ENCODE data around the gene TAC4. TPM values are rescaled to one million over a fixed set of nuclear protein-coding genes. Genes with fewer than 3 reads are reported as not detected.

The TAC4 gene
- total and polyA plus RNA-seq, 2 donors (not counting 1 experiment from before 2014, with no cell fraction given), result not detected

- H3K27ac ChIP-seq (ENCODE audit: low read length in 2 of 2), result no peak overlapping the region
- no peaks in the 10 kb centered on the region for H3K9me3 Mint-ChIP-seq (ENCODE audit: insufficient read depth)
- intact Hi-C loops (cut with micrococcal nuclease), result no loop called here
- no peak for DNase-seq
- no peaks in the 10 kb centered on the region for H3K4me1 Mint-ChIP-seq
- CTCF ChIA-PET, result interaction anchor here (1.2 to 1.9 kb wide), 2 partner anchors 15 to 122 kb away, joined by 4 to 7 read pairs; no protein-coding TSS in a partner anchor
- no peak for ATAC-seq (ENCODE audit: low read depth)
- H3K4me1 ChIP-seq (ENCODE audit: control insufficient read depth in 2 of 2, insufficient read depth in 2 of 2, low read length in 2 of 2), result peaks cover 0 to 3% of the 10 kb centered on the region in 2 donors
- H3K4me3 ChIP-seq (ENCODE audit: control extremely low read depth in 1 of 5, extremely low read depth in 1 of 5, insufficient read depth in 1 of 5, low read depth in 2 of 5, low read length in 4 of 5), result no peak overlapping the region
- no peak overlapping the region for H3K4me3 Mint-ChIP-seq
- H3K9me3 ChIP-seq (ENCODE audit: control extremely low read depth in 1 of 3, control insufficient read depth in 2 of 3, insufficient read depth in 1 of 3, low read length in 2 of 3), result no peaks in the 10 kb centered on the region
- H3K27ac Mint-ChIP-seq, result no peak overlapping the region
- peaks cover 48% of the 10 kb centered on the region for H3K27me3 Mint-ChIP-seq
- H3K36me3 ChIP-seq (replicated peaks in 1 of 2; ENCODE audit: control extremely low read depth in 1 of 2, control insufficient read depth in 1 of 2, extremely low read depth in 1 of 2, insufficient read depth in 2 of 2, low read length in 1 of 2), result no peaks in the 10 kb centered on the region
- no peaks in the 10 kb centered on the region for H3K79me2 ChIP-seq (ENCODE audit: control insufficient read depth, insufficient read depth, low read length)
- peaks cover 0 to 32% (median 8%) of the 10 kb centered on the region in 4 experiments for H3K27me3 ChIP-seq (replicated peaks in 1 of 4; ENCODE audit: control extremely low read depth in 1 of 4, control insufficient read depth in 3 of 4, insufficient read depth in 4 of 4, low read length in 3 of 4)
- no peak overlapping the region for H3K9ac ChIP-seq (ENCODE audit: low read length)
- TF ChIP-seq EZH2 (IDR thresholded peaks at IDR 0.05; ENCODE audit: borderline replicate concordance, insufficient read depth, low read depth, low read length, poor library complexity, severe bottlenecking), result no peak
- no peak for TF ChIP-seq CTCF (IDR thresholded peaks at IDR 0.05)
- no peak overlapping the region for H2AFZ ChIP-seq (ENCODE audit: insufficient read depth, low read depth, low read length, poor library complexity, severe bottlenecking)
- no CpG with 5 or more reads among the region's 2 CpGs for WGBS (ENCODE audit: insufficient coverage)
- H3K4me2 ChIP-seq (replicated peaks; ENCODE audit: low read depth, low read length, poor library complexity, severe bottlenecking), result no peak overlapping the region
- H4K20me1 ChIP-seq (ENCODE audit: control insufficient read depth, insufficient read depth, low read length, poor library complexity, severe bottlenecking), result no peaks in the 10 kb centered on the region
- POLR2A ChIA-PET, result interaction anchor here (0.5 kb wide), 1 partner anchor 13 kb away, joined by 8 read pairs; no protein-coding TSS in a partner anchor
Observed at GRCh38 chr17:49874911-49875310, 27.0 kb upstream of the TAC4 start.

GRCh38 chr17:49873926-49874325, 26.1 kb upstream of the TAC4 start:
- H3K9me3 ChIP-seq (ENCODE audit: control extremely low read depth in 1 of 3, control insufficient read depth in 2 of 3, insufficient read depth in 1 of 3, low read length in 2 of 3), result no peaks in the 10 kb centered on the region
- H3K27ac ChIP-seq (ENCODE audit: low read length in 2 of 2), result no peak overlapping the region
- DNase-seq (no peak), ATAC-seq (ENCODE audit: low read depth) (no peak)
- intact Hi-C loops (cut with micrococcal nuclease), result no loop called here
- H4K20me1 ChIP-seq (ENCODE audit: control insufficient read depth, insufficient read depth, low read length, poor library complexity, severe bottlenecking), result no peaks in the 10 kb centered on the region
- H3K4me2 ChIP-seq (replicated peaks; ENCODE audit: low read depth, low read length, poor library complexity, severe bottlenecking), result no peak overlapping the region
- no peak overlapping the region for H2AFZ ChIP-seq (ENCODE audit: insufficient read depth, low read depth, low read length, poor library complexity, severe bottlenecking)
- no peaks in the 10 kb centered on the region for H3K79me2 ChIP-seq (ENCODE audit: control insufficient read depth, insufficient read depth, low read length)
- no peaks in the 10 kb centered on the region for H3K9me3 Mint-ChIP-seq (ENCODE audit: insufficient read depth)
- no peak overlapping the region for H3K4me3 ChIP-seq (ENCODE audit: control extremely low read depth in 1 of 5, extremely low read depth in 1 of 5, insufficient read depth in 1 of 5, low read depth in 2 of 5, low read length in 4 of 5)
- 69% methylated on average over 1 of the region's 3 CpGs for WGBS (ENCODE audit: insufficient coverage)
- ChIA-PET POLR2A (no interaction called here), CTCF (interaction anchor here (1.5 to 1.9 kb wide), 2 partner anchors 123 to 178 kb away, joined by 3 to 7 read pairs; no protein-coding TSS in a partner anchor)
- H3K9ac ChIP-seq (ENCODE audit: low read length), result no peak overlapping the region
- H3K36me3 ChIP-seq (replicated peaks in 1 of 2; ENCODE audit: control extremely low read depth in 1 of 2, control insufficient read depth in 1 of 2, extremely low read depth in 1 of 2, insufficient read depth in 2 of 2, low read length in 1 of 2), result no peaks in the 10 kb centered on the region
- no peak overlapping the region for H3K4me3 Mint-ChIP-seq
- H3K4me1 Mint-ChIP-seq, result no peaks in the 10 kb centered on the region
- H3K27ac Mint-ChIP-seq, result no peak overlapping the region
- H3K4me1 ChIP-seq (ENCODE audit: control insufficient read depth in 2 of 2, insufficient read depth in 2 of 2, low read length in 2 of 2), result peaks cover 0 to 3% of the 10 kb centered on the region in 2 donors
- peaks cover 41% of the 10 kb centered on the region for H3K27me3 Mint-ChIP-seq
- no peak for TF ChIP-seq CTCF (IDR thresholded peaks at IDR 0.05)
- TF ChIP-seq EZH2 (IDR thresholded peaks at IDR 0.05; ENCODE audit: borderline replicate concordance, insufficient read depth, low read depth, low read length, poor library complexity, severe bottlenecking), result no peak
- H3K27me3 ChIP-seq (replicated peaks in 1 of 4; ENCODE audit: control extremely low read depth in 1 of 4, control insufficient read depth in 3 of 4, insufficient read depth in 4 of 4, low read length in 3 of 4), result peaks cover 0 to 22% (median 4%) of the 10 kb centered on the region in 4 experiments

Data from B cell (primary cell).